Germinal center (tissue), 1 donor: Measurements from ENCODE around the gene SERPINH1.

Experiments used
- DNase-seq: peaks from one replicate; pipeline ENCODE4 v3.0.0; 2012; ENCODE audit warnings: mixed read lengths, low spot score

The SERPINH1 gene

DNA sequence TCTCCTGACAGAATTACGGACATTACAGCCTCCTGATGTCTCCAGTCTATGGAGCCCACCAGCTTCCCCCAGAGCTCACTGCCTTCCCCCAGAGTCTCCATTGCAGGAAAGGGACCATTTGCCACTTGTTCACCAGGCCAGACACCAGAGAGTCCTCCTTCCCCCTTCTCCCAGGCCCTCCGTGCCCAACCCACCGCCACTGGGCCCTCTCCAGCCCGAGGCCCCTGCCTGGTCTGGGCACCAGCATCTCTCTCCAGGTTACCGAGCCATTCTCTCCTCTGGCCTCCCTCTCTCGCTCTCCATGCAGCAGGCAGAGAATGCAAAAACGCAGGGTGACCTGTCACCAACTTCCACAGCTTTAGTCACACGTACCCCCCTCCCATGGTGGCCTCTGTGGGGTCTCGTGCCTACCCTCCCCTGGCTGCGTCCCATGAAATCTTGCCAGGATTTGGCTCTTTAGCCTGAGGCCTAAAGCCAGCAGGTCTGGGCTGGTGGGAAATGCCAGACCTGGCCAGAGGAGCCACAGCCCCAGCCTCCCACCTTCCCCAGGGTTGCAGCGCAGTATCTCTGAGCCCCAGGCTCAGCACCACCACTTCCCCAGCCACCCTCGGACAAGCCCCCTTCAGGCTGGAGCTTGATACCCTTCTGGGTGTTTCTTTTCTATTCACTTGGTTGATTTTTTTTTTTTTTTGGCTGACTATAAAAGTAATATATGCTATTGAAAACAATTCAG is 6.8 kb upstream of the SERPINH1 start:
- DNase-seq: no peak

- DNase-seq: no peak
Measured at GRCh38 chr11:75556275-75556674, 5.8 kb upstream of the SERPINH1 start.

- no peak for DNase-seq
Measured at GRCh38 chr11:75557666-75558494, 4.2 kb upstream of the SERPINH1 start.

GRCh38 chr11:75558939-75559843 is 2.9 kb upstream of the SERPINH1 start:
- DNase-seq: no peak

DNA sequence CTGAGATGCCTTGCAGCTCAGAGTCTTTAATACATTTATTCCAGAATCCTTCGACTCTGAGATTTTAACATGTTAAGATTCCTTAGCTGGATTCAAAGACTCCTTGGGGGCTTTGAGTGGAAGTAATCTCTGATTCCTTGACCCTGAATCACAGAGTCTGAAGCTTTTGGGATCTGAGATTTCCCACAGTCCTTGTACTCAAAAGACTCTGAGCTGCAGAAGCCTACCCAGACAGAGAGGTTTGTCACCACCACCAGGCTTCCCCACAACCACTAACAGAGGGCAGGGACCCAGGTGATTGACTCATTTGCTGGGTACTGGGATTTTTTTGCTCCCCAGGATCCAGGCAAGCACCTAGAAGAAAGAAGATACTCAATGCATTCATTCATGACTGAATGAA is 1.4 kb upstream of the SERPINH1 start:
- no peak for DNase-seq

- peak; percentile 40 for DNase-seq
Measured at GRCh38 chr11:75561426-75562047, 516 bp upstream of the SERPINH1 start.

DNA sequence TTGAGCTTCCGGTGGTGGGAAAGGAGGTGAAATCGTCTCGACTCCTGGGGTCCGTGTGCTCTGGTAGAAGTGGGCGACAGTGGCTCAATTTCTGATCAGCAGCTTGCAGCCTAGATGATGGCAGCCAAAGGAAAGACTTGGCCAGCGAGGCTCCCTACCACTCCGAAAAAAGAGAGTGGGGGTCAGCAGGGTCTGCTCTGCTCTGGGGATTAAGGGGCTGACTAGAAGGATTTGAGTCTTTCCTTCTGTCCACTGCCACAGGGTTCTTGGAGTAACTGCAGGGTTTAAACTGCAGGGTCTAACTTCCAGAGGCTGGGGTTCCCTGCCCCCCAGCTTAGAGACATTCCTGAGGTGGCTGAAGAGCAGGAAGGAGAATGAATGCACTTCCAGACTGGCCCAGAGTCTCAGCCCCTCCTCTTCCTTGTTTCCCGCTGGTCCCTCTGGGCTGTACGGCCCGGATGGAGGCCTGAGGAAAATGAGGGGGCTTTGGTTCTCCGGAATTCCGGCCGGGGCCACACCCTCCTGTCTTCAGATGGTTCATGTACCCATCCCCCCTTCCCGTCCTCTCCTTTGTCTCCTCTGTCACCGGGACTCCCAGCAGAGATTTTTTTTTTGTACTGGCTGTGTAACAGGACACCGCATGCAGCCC is 907 bp downstream of the SERPINH1 start:
- no peak for DNase-seq

DNA sequence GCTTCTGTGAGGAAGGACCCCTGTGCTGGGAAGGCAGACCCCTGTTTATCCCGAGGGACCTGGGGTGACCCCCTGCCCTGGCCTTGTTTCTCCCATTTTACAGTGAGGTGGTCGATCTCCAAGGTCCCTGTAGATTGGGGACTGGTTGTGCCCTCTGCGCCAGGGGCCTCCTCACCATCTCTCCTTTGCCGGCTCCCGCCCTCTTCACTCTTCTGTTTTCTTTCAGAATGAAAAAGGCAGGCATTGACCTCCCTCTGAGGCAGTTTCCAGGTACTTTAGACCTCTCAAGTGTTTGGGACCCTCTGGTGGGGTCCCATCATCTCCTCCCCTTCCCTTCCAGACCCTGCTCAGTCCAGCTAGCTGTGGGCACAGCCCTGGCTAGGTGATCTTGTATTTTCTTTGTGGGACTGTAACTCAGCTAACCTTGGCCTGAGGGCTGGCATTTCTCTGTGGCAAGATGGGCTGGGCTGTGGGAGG is 1.5 kb downstream of the SERPINH1 start:
- DNase-seq: no peak

GRCh38 chr11:75563978-75564552 is 2.0 kb downstream of the SERPINH1 start:
- no peak for DNase-seq

- no peak for DNase-seq
Measured at GRCh38 chr11:75565221-75565814, 3.3 kb downstream of the SERPINH1 start.

GRCh38 chr11:75565916-75566762 is 4.1 kb downstream of the SERPINH1 start:
- DNase-seq: no peak

- DNase-seq: no peak
Measured at GRCh38 chr11:75566763-75567279, 4.8 kb downstream of the SERPINH1 start.

- DNase-seq: no peak
Measured at GRCh38 chr11:75567971-75568370, 5.9 kb downstream of the SERPINH1 start.

DNA sequence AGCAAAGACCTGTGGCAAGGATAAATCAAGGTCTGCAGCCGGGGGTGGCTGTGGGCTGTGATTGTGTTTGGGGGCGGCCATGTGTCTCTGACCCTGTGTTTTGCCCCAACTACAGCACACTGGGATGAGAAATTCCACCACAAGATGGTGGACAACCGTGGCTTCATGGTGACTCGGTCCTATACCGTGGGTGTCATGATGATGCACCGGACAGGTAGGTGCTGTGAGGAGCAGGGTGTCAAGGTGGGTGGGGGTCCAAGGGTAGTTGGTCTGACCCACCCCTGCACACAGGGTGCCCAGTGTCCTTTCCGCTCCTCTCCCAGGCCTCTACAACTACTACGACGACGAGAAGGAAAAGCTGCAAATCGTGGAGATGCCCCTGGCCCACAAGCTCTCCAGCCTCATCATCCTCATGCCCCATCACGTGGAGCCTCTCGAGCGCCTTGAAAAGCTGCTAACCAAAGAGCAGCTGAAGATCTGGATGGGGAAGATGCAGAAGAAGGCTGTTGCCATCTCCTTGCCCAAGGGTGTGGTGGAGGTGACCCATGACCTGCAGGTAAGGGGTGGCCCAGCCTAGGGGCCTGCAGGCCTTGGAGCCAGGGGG is 6.7 kb downstream of the SERPINH1 start:
- DNase-seq: no peak

- DNase-seq: no peak
Measured at GRCh38 chr11:75570559-75571139, 8.6 kb downstream of the SERPINH1 start.

- no peak for DNase-seq
Measured at GRCh38 chr11:75571625-75572024, 9.6 kb downstream of the SERPINH1 start.

DNA sequence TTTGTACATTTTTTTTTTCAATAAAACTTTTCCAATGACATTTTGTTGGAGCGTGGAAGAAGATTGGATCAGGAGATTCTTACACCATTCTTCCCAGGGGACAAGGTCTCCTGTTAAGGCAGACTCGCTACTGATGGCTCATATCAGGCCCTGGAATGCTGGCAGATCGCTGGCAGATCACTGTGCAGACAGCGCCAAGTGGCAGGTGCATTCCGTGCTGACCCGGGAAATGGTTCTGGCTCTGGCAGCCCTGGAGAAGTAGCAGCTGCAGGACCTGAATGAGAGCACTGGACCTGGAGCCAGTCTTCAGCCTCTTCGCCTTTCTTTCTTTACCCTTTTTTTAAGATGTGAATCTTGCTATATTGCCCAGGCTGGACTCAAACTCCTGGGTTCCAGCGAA is 10.7 kb downstream of the SERPINH1 start:
- DNase-seq: no peak
